Measurements from ENCODE around the gene GPR89A.
"Not testable (repeated sequence)": the region's sequence is repeated elsewhere in the genome, so short reads cannot be mapped to it uniquely, and the experiment has no call there.

GPR89A gene

DNA sequence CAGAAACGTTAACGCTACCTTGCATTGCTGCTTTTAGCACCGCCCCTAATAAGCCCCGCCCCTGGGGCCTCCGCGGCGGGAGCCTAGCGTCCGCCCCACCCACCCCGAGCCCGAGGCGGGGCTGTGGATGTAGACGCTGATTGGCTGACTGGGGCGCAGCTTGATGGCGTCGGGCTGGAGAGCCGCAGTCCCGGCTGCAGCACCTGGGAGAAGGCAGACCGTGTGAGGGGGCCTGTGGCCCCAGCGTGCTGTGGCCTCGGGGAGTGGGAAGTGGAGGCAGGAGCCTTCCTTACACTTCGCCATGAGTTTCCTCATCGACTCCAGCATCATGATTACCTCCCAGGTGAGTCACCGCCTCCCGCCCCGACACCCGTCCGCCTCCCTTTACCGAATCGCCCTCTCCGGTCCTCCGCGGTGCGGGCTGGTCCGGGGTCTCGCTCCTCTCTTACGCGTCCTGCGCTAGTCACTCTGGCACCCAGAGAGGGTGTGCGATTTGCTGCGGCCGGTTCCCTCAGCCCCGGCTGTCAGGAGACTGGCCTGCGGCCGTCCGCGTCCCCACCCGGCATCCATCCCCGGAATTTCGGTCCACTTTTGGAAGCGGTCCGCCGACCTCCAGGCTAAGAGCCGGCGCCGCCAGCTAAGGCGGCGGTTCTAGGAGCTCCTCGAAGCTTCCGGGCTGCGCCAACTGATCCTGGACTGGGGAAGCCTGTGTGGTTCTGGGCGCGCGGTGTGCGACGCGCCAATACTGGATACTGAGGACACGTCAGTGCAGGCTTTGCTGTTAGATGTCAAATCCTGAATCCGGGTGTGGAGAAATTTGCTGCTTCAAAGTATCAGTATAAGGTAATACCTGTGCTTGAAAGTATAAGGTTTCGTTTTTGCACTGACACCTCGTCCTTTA is at the start of gene GPR89A:
Gene GPR89A (plus strand): TSS at position 156 of the 901 bp plus-strand sequence. CDS start 146 bp downstream, at position 302.
- peak within 1 kb of the TSS; percentile 83 for H3K4me3 ChIP-seq (ENCODE audit: low read depth, low read length)

DNA sequence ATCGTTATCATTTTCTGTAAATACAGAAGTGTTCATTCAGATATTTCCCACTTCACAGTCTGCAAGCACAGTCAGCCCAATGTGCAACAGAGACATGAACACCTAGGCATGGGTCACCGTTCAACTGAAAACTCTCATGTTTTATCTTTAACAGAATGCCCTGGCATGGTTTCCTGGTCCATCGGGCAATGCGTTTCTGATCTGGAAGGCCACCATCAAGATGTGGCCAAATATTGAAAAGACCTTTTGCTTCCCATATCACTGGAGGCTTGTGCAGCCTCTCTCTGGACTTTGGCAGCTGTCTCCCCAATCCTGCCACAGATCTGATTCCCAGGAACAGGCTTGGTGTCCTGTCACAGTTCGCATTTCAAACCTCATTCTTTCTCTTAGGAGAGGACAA is 21.0 kb upstream of the GPR89A start:
- not testable (repeated sequence) for H3K4me3 ChIP-seq (ENCODE audit: low read depth, low read length)

DNA sequence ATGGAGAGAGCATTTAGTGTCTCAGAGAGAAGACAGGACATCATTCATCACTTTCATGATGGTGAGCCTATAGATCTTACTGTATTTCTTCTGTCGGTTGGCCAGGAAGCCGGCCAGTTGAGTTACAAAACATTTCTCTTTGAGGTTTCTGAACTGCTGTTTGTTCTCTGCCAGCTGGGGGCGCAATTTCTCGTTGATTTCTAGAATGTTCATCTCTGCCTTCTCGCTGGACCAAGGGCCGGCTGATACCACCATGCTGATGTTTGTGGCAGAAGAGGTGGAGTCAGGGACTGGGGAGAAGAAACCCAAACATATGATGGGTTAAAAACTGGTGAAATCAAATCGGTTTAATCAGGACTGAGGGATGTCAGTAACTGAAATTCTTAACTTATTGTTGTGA is 17.0 kb upstream of the GPR89A start:
- H3K4me3 ChIP-seq (ENCODE audit: low read depth, low read length) = not testable (repeated sequence)

DNA sequence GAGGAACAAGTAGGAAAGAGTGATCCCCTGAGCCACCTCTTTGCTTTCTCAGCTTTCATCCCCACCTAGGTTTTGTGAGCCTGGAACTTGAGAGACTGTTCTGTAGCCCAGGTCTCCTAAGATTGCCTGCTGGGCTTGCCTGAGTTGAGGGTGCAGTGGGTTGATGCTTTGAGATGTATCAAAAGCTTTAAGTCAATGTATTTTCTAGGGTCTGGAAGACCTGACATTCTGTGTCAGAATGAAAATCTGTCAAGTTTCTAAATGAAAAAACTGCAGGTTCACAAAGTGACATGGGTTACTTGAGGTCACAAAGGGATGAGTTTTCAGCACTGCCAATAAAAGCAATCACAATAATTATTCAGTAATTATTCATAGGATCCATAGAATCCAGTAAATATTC is 15.4 kb upstream of the GPR89A start:
- not testable (repeated sequence) for H3K4me3 ChIP-seq (ENCODE audit: low read depth, low read length)

DNA sequence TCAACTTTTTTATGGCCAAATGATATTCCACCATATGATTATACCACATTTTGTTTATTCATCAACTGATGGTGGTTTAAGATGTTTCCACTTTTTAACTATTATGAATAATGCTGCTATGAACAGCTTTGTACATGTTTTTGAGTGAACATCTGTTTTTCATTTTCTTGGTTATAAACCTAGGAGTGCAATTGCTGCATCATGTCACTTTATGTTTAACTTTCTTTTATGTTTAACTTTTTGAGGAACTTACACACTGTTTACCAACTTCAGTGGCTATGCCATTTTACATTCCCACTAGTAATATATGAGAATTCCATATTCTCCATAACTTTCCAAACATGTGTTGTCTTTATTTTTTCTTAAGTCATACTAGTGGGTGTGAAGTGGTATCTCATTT is 12.4 kb upstream of the GPR89A start:
- not testable (repeated sequence) for H3K4me3 ChIP-seq (ENCODE audit: low read depth, low read length)

DNA sequence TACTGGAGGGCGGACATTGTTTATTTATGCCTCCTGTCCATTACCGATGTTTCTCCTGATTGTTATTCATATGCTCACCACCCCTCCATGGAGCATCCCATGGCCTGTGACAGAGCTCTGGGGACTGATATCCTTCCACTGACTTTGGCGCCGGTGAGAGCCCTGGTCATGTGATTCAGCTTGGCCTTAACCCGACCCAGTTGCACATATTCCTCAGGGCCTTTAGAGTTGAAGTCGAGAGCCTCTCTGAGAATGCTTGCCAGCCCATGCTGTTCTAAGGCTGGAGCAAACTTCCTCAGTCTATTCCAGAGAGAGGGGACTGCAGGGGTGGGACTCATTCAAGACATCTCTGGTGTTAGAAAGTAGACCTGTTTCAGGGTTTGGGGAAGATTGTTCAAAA is 11.6 kb upstream of the GPR89A start:
- not testable (repeated sequence) for H3K4me3 ChIP-seq (ENCODE audit: low read depth, low read length)

DNA sequence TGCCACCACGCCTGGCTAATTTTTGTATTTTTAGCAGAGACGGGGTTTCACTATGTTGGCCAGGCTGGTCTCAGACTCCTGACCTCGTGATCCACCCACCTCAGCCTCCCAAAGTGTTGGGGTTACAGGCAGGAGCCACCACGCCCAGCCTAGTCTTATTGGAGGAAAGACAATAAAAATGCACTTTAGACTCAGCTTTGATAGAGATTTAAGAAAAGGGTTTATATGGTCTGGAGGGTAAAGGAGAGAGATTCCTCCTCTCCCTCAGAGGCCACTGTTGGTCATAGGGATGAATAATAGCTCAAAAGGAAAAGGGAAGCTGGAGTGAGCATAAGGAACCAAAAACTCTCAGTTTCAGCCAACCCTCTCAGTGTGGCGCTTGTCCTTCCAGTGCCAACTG is 8.4 kb upstream of the GPR89A start:
- not testable (repeated sequence) for H3K4me3 ChIP-seq (ENCODE audit: low read depth, low read length)

DNA sequence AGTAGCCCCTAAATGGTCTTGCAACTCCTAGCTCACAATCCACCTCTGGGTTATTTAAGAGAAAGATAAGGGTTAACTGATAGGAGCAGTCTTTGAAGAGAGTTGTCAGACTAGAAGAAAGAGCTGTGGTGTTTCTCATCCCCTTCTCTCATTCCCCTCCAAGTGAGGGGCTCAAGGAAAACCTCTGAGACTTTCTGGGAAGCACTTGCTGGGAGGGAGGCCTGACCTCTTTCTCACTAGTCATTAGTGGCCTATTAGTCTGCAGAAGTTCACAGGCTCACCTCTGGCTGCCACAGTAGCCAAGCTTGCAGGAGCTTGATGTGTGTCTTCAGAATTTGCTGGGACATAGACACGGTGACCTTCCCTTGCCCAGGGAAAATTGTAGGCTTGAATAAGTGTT is 6.2 kb upstream of the GPR89A start:
- no peak overlapping the region for H3K4me3 ChIP-seq (ENCODE audit: low read depth, low read length)

DNA sequence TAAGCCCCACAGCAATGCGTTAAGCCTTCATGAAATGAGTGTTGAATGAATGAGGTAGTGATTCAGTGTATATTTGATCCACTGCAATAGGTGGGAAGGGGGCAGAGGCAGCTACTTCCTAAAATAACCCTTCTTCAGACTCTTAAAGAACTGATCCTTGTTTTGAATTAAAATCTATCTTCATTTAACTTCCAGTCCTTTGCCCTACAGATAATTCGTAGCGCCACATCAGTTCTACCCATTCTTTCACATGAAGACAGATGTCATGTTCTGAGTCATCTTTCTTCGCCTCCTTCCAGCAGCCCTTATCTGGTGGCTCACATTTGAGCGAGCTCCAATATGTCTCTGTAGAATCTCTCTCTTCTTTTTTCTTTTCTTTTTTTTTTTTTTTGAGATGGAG is 948 bp upstream of the GPR89A start:
- not testable (repeated sequence) for H3K4me3 ChIP-seq (ENCODE audit: low read depth, low read length)

DNA sequence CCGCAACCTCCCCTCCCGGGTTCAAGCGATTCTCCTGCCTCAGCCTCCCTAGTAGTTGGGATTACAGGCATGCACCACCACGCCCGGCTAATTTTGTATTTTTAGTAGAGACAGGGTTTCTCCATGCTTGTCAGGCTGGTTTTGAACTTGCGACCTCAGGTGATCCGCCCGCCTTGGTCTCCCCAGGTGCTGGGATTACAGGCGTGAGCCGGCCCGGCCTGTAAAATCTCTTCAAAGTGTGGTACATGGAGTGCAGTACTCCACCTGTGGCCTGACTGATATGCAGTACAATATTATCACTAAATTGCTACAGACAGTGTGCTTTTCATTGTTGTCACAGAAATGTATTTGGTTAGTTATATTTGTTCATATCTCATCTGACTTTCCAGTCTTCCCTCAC is 499 bp upstream of the GPR89A start:
- H3K4me3 ChIP-seq (ENCODE audit: low read depth, low read length) = not testable (repeated sequence)

DNA sequence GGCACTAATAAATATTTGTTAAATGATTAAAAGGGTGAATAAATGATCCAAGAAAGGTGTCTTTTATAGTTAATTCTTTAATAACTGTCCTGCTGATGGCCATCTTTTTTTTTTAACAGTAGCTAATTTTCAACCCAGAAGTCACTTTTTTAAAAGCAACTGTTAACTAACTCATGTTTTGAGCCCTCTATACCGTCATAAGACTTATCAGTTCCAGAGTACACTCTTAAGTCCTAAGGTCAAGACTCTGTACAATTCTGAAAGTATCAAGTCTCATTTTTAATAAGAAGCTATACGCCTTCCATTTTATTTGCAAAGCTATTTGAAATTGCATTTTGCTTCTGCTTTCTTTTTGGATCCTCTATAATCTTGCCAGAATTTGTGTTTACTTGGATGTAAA is 3.0 kb downstream of the GPR89A start:
- not testable (repeated sequence) for H3K4me3 ChIP-seq (ENCODE audit: low read depth, low read length)

DNA sequence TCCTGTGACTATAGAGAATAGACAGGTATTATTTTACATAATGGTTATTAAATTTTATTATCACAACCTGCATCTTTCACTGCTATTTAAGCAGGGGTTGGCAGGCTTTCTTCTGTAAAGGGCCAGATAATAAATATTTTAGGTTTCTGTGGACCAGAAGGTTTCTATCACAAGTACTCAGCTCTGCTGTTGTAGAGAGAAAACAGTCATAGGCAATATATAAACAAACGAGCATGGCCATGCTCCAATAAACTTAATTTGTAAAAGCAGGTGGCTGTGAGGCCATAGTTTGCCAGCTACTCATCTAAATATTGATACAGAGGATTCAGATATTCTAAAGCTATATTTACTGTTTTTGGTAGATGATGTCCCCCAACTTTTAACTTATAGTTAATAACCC is 12.3 kb downstream of the GPR89A start:
- H3K4me3 ChIP-seq (ENCODE audit: low read depth, low read length) = not testable (repeated sequence)

DNA sequence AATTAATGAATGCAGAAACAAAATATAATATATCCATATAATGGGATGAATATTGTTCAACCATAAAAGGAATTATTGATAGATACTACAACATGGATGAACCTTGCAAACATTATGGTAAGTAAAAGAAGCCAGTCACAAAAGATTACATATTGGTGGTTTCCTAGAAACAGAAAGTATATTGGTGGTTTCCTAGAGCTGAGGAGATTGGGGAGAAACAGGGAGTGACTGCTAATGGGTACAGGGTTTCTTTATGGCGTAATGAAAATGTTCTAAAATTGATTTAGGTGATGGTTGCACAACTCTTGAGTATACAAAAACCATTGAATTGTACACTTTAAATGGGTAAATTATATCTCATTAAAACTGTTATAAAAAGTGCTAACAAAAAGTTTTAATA is 14.4 kb downstream of the GPR89A start:
- H3K4me3 ChIP-seq (ENCODE audit: low read depth, low read length) = not testable (repeated sequence)

DNA sequence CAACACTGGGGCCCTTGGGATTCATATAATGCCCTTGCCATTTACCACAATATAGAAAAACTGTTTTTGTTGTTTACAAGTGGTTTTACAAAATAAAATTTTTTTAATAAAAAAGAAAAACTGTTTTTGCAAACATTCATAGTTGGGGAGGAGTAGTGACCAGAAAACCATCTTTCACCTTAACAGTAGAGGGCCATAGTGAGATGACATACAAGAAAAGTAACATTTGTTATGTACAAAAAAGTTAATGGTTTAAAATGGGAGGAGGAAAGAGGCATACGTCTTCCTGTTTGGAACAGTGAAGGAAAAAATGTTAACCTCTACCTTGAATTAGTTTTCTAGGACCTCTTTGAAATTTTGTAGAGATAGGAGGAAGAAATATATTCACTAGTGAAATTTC is 28.4 kb downstream of the GPR89A start:
- H3K4me3 ChIP-seq (ENCODE audit: low read depth, low read length) = not testable (repeated sequence)

DNA sequence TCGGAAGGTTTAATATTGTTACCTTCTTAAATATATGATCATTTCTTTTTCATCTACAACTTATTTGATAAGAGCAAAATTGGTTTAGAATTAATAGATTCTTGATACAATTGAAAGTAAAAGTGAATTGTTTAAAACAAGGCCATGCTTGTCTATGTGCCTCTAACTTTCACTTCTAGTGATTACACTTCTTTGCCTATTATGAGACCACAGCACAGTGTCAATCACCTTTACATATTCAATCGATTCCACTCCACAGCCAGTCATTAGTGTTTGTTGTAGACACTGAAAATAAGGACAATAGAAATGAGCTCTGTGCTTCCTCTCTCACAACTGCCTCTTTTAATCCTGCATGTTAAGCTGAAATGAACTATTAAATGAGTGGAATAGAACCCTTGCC is 34.1 kb downstream of the GPR89A start:
- not testable (repeated sequence) for H3K4me3 ChIP-seq (ENCODE audit: low read depth, low read length)

DNA sequence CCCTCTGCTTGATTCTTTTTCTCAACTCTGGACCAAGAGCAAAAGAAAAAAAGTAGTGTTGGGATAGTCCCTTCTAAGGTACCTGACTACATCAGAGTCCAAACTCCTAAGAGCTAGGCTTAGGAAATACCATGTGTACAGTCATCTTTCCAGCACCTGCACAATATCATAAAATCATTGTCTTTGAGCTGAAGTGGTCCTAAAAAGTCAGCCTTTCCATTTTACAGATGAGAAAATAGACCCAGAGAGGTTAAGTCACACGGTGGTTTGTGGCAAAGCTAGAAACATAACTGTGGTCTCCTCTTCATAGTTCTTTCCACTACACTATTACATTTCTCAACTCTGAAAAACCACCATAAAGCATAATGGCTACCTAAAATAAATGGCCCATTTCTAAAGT is 36.2 kb downstream of the GPR89A start:
- H3K4me3 ChIP-seq (ENCODE audit: low read depth, low read length) = not testable (repeated sequence)

DNA sequence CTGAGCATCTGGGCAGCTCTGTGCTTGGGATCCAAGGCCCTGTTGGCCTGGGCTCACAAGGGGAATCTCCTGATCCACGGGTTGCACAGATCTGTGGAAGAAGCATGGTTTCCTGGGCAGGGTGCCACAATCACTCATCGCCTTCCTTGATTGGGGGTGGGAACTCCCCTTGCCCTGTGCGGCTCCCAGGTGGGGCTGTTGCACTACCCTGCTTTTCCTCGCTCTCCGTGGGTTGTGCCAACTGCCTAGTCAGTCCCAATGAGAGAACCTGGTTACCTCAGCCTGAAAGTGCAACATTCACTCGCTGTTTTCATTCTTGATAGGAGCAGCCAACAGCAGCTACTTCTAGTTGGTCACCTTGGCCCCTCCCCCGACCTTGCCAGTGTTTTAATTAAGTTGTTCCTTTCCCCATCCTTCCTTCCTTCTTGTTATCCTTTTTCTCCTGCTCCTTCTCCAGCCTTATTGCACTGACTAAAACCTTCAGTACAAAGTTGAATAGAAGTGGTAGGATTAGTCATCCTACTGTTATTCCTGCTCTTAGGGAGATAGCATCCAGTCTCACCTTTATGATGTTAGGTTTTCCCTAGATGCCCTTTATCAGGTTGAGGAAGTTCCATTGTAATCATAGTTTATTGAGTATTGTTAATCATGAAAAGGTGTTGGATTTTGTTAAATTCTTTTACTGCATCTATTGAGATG is 48.6 kb downstream of the GPR89A start:
- not testable (repeated sequence) for H3K4me3 ChIP-seq (ENCODE audit: low read depth, low read length)

DNA sequence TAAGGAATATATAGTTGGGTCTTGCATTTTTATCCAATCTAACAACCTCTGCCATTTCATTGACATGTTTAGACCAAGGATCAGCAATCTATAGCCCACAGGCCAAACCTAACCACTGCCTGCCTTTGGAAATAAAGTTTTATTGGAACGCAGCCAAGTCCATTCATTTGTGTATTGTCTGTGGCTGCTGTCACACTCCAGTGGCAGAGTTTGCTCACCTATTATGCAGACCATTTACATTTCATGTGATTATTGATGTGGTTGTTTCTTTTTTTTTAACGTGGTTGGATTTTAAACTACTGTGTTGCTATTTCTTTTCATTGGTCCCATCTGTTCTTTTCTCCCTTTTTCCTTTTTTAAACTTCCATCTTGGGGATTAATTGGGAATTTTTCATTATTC is 54.7 kb downstream of the GPR89A start:
- not testable (repeated sequence) for H3K4me3 ChIP-seq (ENCODE audit: low read depth, low read length)

DNA sequence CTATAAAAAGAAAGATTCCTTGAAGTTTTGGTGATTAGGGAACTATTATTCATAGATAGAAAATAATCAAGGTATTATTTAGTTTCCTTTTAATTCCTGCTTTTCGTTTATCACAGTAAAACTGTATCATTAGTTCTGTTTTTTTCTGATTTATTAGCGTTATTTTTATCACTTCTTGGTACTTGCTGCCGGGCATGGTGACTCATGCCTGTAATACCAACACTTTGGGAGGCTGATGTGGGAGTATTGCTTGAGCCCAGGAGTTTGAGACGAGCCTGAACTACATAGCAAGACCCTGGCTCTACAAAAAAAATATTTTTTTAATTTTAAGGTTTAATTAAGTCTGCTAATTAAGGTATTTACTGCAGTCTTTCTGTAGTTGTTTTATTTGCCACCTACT is 57.2 kb downstream of the GPR89A start:
- not testable (repeated sequence) for H3K4me3 ChIP-seq (ENCODE audit: low read depth, low read length)

DNA sequence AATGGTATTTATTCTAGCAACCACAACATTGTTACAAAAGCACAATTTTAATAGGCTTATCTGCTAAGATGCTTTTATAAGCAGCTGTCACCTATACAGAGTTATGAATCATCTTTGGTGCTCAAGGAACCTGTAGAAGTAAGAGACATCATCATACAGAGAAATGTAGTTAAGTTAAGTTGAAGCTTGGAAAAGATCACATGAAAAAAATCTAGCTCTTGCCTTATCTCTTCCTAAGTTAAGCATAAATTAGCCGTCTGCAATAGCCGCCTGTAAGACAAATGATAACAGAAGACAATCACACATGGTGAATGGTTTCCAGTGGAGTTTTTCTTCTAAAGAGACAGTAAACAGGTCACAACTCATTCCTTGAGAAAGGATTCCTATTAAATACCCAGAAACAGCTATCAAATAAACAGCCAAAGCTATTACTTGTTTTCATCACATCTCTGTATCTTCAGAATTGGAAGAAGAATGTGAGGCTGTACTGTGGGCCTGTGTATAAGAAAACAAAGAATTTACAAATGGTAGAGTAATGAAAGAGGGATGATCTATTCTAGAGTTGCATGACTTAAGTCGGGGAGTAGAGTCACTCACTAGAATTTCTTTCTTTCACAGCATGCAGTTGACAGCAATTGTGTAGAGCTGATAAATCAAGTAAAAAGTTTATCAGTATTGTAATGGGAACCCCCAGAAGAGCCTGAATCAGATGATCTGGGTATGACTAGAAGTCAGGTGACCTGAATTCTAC is 63.4 kb downstream of the GPR89A start:
- H3K4me3 ChIP-seq (ENCODE audit: low read depth, low read length) = not testable (repeated sequence)

DNA sequence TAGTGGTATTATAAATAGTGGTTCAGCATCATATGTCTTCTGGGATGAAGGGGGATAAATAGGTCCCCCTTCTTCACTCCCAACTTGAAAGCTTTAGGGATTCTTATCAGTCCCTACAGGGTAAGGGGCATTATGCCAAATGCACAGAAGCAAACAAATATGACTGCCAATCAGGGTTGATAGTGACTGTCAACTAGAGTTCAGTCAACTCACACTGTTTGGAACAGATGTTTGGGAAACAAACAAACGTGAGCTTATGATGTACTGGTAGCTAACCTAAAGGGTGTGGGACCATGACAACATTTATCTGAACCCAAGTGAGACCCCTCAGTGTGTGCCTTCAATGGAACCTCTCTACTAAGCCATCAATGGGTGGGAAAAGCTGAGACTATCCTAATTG is 65.4 kb downstream of the GPR89A start:
- not testable (repeated sequence) for H3K4me3 ChIP-seq (ENCODE audit: low read depth, low read length)

DNA sequence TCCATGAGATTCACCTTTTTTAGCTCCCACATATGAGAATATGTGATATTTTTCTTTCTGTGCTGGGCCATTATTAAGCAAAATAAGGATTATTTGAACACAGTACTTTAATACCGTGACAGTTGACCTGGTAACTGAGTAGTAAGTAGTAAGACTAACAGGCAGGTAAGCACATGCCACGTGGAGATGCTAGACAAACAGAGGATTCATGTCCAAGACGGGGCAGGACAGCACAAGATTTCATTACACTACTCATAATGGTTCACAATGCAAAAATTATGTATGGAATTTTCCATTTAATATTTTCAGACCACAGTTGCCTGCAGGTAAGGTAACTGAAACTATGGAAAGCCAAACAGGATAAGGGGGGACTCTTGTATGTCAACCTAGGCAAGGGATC is 77.1 kb downstream of the GPR89A start:
- not testable (repeated sequence) for H3K4me3 ChIP-seq (ENCODE audit: low read depth, low read length)

Measured in iPS-11a (cell line).